NCI-H146 treated with DMSO at 0.1 percent for 48 hours (cell line): ENCODE results near the gene SEC24D.

Source experiments
- DNase-seq: peaks from one replicate; lab custom pipeline; 2025; ENCODE audit not compliant: unreplicated experiment; lab: John Stamatoyannopoulos, UW

The SEC24D gene

DNA sequence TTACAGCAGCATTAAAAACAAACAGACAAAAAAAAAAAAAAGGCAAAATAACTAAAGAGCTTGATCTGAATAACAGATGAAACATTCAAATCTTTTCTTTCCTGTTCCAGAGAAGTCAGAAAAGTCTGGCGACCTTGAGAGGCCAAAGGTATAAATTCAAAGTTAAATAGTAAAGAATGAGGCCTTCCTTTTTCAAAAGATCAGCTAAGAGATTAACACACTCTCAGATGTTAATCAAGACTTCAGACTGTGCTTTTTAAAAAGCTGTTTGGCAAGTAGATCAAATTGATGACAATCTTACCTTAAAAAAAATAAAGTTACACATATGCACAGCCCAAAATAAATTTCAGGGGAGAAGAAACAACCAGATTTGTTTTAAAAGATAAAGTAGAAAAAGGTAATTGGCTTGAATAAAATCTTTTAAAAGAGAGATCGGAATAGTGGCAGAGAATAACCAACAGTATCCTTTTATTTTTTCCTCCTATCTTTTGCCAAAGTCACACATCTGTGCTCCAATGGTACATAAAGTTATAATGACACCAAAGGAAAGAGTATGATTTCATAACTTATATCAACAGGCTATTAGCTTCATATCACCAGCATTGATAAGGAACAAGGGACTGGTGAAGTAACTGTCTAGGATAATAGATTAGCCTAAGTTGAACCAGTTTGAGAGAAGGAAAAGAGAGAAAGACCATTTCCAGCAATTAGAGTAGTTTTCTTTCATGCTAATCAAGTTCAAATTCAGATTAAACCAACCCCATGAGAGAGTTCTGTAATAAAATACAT is 80.3 kb downstream of the SEC24D start:
- DNase-seq, result no peak

DNA sequence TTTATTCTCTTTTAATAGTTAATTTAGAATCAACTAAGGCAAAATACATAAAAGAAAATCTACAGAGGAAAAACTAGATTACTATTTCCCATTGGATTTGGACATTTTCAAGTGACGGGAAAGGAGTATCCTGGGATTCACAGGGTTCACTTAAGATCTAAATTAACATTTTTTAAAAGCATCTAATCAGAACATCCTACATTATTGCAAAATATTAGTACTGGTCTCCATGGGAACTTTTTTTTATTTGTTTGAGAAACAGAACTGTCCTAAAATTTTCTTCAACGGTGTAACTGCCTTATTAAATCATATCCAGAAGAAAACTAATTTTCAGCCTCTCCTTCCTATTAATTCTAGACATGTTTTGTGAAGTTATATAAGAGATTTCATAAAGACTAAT is 81.0 kb downstream of the SEC24D start:
- no peak for DNase-seq

DNA sequence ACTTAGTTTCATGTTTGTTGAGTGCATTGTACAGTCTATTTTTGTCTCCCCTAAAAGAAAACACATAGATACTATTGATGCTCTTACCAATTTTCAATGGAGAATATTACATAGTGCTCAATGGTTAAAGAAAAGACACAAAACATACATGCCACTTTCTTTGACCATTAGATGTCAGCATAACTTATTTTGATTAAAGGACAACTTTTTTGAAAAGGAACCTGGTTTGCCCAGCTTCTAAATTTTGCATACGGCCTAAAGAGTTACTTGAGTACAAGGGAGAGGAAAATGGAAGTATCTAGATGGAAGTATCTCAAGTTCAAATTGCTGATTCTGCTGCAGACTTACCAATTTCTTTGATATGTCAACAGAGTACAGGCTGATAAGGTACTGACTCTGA is 82.2 kb downstream of the SEC24D start:
- DNase-seq, result no peak

DNA sequence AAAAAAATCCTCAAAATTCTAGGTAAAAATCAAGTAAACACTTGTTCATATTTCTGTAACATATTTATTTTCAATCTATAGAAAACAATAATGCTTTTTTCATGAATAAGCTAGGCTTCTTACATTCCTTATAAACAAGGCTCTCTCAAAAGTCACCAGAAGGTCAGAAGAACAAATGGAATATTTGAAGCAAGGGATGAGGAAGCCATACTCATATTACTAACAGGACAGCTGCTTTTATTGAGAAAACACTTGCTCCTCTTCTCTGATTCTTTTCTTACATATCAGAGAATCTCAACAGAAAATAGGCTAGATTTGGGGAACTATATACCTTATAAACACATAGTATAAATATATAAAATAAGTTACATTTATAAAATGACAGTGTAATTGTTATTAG is 82.8 kb downstream of the SEC24D start:
- DNase-seq, result no peak

DNA sequence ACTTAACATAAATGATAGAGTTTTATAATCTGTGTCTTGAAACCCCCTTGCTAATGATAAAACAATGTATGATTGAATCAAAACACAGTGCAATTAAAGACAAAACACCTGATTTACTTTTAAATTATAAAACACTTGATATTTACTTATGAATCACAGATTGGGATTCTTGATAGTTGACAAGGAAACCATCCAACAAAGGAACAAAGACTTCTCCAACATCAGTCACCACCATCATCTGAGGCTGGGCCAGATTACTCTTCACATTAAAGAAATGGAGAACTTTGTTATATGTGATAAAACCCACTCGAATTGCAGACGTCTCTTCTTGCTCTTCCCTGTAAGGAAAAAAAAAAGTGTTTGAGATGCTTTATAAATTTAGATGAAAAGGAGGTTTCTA is 83.4 kb downstream of the SEC24D start:
- no peak for DNase-seq

DNA sequence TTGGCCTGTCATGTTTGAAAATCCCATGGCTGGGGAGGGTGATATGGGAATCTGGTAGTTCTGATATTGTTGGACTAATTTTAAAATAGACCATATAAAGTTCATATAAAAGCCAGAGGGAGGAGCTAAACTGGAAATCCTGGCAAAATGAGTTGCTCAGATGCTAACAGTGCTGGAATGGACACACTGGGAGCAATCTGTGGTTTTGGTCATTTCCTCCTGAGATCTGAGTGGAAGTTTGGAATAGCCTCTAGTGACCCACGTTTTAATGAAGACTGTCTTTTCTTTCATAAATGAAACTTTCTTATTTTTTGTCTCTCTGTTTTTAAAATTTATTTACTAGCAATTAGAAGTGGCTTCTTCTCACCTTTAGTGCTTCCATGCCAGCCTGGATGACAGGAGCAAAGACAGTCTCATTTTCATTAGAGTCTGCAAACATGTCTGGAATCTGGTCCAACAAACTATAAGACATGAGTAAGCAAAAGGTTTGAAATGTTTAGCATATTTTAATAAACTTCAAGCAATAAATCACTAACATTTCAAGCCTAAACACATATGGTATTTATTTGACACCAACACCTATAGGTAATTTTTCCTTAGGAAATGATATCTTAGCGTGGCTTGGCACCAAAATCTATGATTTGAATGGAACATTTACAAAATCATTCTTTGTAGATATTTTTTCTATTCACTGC is 84.2 kb downstream of the SEC24D start:
- no peak for DNase-seq

DNA sequence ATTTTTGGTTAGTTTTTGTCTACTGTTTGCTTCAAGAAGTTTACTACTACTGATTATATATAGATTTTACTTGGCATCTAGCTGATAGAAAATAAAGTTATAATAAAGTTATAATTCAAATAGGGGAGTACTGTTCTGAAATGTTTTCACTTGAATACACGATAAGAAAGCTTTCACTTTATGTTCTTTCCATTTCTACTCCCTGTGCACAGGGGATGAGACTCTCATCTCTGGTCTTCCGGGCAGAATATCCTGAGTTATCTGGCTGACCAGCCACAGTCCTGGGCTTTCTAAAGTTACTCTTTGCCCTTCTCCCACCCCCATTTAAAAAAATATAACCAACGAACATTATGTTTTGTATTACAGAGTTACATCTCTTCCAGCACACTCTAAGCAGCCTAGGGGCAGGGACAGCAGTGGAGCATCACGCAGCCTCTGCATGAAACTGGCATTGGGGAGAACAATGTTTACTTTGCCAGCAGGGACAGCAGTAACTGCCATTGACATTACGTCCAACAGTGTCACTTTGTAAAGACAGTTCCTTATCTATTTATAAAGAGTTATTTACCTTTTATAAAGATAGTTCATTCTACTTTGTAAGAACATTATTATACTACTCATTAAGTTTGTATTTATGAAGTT is 86.5 kb downstream of the SEC24D start:
- DNase-seq, result peak; percentile 50

DNA sequence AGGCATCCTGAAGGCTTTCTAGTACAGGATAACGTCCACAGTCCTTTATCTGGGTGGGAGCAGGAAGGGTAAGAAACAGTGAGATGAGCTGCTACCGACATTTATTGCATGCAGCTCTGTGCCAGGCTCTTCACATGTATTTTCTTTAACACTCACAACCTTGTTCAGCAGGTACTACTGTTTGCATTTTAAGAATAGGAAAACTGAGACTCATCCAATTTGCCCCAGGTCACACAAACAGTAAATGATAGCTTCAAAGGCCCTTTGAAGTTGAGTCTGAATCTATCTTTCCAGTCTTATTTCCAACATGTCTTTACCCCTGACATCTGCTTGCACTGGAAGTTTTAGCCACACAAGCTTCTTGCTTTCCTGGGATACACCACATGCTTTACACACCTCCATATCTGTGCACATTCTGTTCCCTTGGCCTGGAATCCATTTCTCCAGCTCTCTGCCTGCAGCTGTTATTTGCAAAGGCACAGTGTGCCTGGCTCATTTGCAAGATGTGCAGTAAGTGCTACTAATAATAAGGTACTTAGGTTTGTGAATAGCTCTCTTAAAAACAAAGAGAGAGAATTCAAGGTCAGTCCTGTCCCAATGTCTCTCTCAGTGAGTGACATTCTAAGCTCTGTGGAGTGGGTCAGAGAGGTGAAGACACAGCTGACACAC is 89.5 kb downstream of the SEC24D start:
- DNase-seq, result no peak

DNA sequence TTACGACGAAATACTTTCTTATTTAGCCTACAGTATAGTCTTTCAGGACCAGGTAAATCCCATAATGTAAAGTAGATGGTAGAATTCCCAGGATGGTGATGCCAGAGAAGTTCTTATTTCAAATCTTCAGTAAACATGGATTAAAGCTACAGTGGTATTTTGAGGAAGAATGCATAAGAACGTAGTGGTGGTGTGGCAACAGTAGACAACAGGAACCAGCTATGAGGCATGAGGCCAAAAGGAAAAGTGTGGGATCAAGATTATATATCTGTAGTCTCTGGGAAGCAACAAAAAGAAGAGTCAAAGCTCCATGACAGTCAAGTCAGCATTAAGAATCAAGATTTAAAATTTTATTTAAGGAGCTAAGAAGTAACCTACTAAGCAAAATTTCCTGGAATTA is 90.6 kb downstream of the SEC24D start:
- no peak for DNase-seq

DNA sequence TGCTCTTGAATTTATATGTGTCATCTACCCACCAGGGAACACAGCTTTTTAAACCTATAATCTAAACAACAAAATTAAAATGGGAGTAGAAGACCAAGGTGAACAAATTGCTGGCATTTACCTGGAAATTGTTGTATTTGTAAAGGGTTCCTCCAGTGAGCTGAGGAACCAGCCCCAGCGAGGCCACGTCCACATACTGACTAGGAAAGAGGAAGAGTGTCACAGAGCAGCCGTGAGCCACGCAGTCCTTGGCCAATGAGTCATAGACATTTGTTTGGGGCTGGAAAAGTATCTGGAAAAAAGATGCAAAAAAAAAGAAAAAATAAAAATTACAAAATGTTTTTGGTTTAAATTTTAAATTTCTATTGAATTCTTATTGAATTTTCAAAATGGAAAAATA is 92.1 kb downstream of the SEC24D start:
- DNase-seq, result no peak

DNA sequence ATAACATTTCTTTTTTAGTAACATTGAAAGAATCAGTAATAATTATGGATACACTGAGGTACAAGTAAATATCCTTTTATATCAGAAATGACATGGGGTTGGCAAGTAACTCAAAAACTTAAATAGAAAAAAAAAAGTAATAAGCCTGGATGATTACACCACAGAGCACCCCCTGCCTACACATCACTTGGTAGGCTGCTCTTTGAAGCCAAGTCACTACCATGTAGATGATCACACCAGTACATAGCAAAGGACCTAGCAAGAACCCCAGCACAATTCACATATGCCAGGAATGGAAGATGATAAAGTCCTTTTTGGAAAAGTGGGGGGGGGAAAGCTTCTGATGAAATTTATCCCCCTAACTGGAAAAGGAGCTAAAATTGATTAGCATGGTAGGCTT is 93.9 kb downstream of the SEC24D start:
- DNase-seq, result no peak

DNA sequence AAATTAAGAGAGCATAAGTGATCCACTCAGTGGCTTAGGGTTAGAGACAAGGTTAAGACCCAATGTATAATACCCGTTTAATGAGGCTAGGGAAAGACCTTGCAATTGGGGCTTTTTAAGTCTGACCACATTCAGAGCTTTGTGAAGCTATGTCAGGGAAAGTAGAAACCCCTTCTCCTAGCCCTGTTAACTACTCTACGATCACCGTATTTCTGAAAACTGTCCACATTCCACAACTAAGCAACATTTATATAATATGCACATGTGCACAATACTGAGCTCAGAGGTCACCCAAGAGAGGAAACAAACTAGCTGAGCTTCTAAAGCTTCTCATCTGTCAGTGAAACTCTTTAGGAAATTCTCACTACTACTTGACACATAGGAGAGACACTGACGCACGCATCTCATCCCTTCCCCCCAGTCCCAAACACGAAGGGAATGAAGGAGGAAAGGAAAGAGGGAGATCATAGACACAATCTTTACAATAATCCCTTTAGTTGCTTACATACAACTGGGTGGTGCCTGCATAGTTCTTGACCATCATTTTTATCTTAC is 94.5 kb downstream of the SEC24D start:
- no peak for DNase-seq

DNA sequence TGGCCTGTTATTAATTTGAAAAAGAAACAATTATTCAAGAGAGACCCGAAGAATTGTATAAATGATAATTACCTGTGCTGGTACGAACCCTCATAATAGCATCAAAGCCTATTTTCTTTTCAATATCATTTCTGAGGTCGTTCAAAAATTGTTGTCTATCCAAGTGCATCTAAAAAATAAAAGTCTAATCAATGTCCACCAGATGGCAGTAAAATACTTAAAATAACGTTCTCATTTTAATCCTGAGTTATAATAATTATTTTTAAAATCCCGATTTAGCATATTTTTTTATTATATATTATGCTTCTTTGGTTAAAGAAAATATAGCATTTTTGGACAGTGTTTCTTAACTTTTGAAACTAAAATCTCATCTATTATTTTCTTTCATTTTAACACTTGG is 95.1 kb downstream of the SEC24D start:
- DNase-seq, result no peak

DNA sequence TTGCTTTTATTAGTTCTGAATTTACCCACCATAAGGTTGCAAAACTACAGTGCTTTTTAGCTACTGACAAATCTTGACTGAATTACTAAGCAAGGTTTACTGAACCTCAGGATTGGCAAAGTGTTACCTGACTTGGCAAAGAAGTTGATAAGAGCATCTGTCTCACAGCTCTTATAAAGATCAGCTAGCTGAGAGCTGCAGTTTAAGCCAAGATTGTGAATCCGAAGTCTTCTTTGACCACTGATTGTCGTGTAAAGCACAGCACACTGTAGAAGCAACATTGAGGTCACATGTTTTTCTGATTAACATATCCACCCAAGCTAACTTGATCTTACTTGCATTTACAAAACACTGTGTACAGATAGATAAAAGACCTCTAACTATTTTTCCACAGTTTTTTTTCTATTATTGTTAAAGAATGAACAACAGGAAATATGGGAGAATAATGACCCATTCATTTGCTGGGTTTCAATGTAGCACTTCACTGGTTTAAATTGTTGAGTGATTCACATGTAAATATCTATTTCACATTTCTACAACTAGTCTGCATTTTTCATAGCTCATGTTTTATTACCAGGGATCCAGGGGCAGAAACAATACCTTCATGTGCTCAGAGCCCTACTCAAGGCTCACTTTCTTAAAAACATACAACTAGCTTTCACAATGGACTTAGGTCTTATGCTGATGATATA is 96.8 kb downstream of the SEC24D start:
- no peak for DNase-seq

DNA sequence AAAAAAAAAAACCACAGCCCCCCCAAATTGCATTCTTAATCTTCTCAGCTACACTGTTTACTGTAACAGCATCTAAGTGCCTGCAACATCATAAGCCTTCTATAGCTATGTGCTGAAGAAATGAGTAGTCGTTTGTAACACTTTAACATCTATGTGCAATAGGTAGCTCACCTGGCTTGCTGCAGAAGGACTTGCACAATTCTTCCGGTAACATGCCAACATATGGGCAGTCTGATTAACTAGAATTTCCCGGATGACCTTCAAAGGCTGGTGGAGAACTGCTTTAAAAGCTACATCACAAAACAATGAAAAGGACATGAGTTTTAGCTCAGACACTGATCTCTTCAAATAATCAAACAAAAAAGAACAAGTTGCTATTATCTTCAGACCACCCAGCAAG is 97.8 kb downstream of the SEC24D start:
- no peak for DNase-seq

DNA sequence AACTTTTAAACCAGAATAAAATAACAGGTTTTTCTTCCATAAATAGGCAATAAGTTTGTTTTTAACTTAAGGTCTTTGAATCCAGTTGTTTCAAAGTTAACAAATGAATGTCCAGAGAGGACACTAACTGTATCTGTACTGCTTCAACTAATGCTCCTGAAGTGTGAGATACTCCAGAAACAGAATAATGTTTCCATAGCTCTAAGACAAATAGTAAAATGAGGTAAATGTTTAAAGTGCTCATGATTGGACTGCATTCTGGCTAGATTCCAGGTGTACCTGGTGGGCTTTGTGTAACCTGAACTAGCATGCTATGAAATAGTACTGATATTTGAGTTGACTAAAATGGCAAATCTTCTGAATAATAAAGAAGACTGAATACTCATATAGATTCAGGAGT is 99.0 kb downstream of the SEC24D start:
- no peak for DNase-seq

DNA sequence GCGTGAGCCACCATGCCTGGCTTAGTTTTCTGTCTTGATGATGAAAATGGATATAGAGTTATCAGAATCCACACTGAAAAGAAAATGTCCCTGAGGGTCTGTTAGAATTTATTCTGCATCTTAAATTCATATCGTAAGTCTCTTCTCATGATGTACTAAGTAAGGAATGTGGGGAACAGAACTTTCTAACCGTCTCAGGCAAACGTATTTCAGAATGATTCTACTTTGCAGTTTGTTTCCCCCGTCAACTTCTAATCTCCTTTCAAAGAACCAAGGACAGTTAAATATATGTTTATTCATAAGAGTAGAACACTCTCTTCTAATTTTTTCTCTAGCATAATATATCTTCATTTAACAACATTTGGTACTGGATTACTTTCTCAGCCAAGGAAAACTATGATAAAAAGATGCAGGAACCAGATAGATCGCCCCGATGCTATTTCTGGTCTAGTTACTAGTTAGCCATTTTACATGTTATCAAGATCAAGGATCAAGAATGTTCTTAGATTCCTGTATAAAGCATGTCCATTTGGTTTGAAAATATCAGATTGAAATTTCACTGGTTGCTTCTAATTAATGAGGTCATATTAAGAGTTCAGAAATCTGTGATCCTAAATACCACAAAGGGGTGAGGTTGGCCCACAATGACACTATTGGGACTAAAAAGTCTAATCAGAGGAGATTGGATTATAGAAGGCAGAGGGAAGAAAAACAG is 101.3 kb downstream of the SEC24D start:
- no peak for DNase-seq

DNA sequence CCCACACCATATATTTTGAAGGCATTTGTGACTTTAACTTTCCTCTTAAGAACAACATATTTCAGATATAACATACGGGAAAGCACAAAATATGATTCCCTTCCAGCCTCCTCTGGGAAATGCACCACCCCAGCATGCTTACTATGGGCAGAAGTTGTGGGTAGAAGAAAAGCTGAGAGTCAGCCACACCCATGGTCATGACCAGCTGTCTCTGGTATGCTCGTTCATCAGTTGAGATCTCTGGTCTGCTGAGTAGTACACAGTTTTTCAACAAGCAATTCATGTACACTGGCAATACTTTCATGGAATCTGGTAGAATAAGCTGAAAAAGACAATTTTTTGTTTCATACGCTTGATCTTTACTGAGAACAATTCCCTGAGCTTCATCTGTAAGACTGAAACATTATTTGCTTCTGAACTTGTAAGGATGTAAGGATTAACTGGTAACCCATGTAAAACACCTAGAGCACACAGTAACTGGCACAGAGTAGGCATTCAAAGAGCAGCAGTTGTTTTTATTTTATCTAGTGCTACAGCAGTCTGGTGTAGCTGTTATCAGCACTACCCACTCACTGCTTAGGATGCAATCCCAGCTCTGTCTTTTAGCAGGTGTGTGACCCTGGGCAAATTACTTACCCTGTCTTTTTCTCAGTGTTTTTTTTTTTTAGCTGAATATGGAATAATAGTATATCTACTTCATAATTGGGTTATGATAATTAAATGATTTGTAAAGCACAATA is 103.2 kb downstream of the SEC24D start:
- no peak for DNase-seq

DNA sequence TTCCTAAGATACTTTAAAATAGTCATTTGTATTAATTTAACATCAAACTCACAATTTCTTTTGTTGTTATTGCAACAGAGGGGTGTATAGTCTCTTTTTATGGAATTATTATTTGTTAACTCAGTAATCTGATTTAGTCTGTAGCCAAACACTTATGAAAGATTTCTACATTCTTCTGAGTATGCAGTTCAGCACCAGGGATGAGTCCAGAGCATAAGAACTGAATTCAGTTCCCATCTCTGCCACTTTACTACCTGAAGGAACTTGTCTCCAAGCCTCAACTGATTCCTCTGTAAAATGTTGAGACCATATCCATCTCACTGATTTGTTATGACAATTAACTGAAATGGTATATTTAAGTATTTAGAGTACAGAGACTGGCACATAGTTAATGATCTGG is 105.2 kb downstream of the SEC24D start:
- DNase-seq, result no peak
